Measurements from ENCODE around the gene SH2D1B. TPM values are rescaled to one million over a fixed set of nuclear protein-coding genes. Genes with fewer than 3 reads are reported as not detected.

Gene SH2D1B
- total RNA-seq, 2 donors from 2014 or later: not detected

- no peak for DNase-seq
- H3K4me1 ChIP-seq (ENCODE audit: control insufficient read depth, insufficient read depth, low read length): peaks cover 7% of the 10 kb centered on the region
- H3K4me3 ChIP-seq (ENCODE audit: low read length): no peak overlapping the region
- TF ChIP-seq CTCF (conservative IDR thresholded peaks at IDR 0.05): no peak
- H3K9me3 ChIP-seq (ENCODE audit: control insufficient read depth, low read length): no peaks in the 10 kb centered on the region
- Mint-ChIP-seq H3K27ac (no peak overlapping the region), H3K9me3 (no peaks in the 10 kb centered on the region), H3K4me3 (no peak overlapping the region), H3K36me3 (ENCODE audit: low read depth) (no peaks in the 10 kb centered on the region), H3K4me1 (peaks cover 12% of the 10 kb centered on the region), H3K27me3 (ENCODE audit: insufficient read depth) (peaks cover 13% of the 10 kb centered on the region)
- 69 to 97% methylated on average over 2 to 4 of the region's 4 CpGs for WGBS, 2 experiments (ENCODE audit: insufficient coverage in 1 of 2, insufficient read length in 1 of 2)
- no peak overlapping the region for H3K9ac ChIP-seq (ENCODE audit: extremely low read depth, low read length, poor library complexity, severe bottlenecking)
- H3K27ac ChIP-seq (ENCODE audit: low read depth, low read length): no peak overlapping the region
- H3K27me3 ChIP-seq (ENCODE audit: control insufficient read depth, insufficient read depth, low read length, poor library complexity, severe bottlenecking): peaks cover 11% of the 10 kb centered on the region
- no peaks in the 10 kb centered on the region for H3K36me3 ChIP-seq (ENCODE audit: control insufficient read depth, insufficient read depth, low read length)
Measured at GRCh38 chr1:162368451-162368850, 43.5 kb downstream of the SH2D1B start.

GRCh38 chr1:162367772-162368171 is 44.2 kb downstream of the SH2D1B start:
- no peaks in the 10 kb centered on the region for H3K9me3 ChIP-seq (ENCODE audit: control insufficient read depth, low read length)
- no peak overlapping the region for H3K9ac ChIP-seq (ENCODE audit: extremely low read depth, low read length, poor library complexity, severe bottlenecking)
- peaks cover 13% of the 10 kb centered on the region for H3K27me3 Mint-ChIP-seq (ENCODE audit: insufficient read depth)
- H3K27me3 ChIP-seq (ENCODE audit: control insufficient read depth, insufficient read depth, low read length, poor library complexity, severe bottlenecking): peaks cover 11% of the 10 kb centered on the region
- H3K36me3 ChIP-seq (ENCODE audit: control insufficient read depth, insufficient read depth, low read length): no peaks in the 10 kb centered on the region
- H3K4me3 Mint-ChIP-seq: no peak overlapping the region
- H3K27ac ChIP-seq (ENCODE audit: low read depth, low read length): no peak overlapping the region
- H3K27ac Mint-ChIP-seq: peak overlapping the region; percentile 40
- peaks cover 4% of the 10 kb centered on the region for H3K4me1 ChIP-seq (ENCODE audit: control insufficient read depth, insufficient read depth, low read length)
- DNase-seq: no peak
- TF ChIP-seq CTCF (conservative IDR thresholded peaks at IDR 0.05): no peak
- H3K9me3 Mint-ChIP-seq: no peaks in the 10 kb centered on the region
- no peaks in the 10 kb centered on the region for H3K36me3 Mint-ChIP-seq (ENCODE audit: low read depth)
- WGBS, 2 experiments (ENCODE audit: insufficient coverage in 1 of 2, insufficient read length in 1 of 2): 90 to 96% methylated on average over 8 to 10 of the region's 10 CpGs
- no peak overlapping the region for H3K4me3 ChIP-seq (ENCODE audit: low read length)
- H3K4me1 Mint-ChIP-seq: peaks cover 6% of the 10 kb centered on the region

GRCh38 chr1:162367073-162367472 is 44.9 kb downstream of the SH2D1B start:
- Mint-ChIP-seq H3K27ac (no peak overlapping the region), H3K4me3 (no peak overlapping the region), H3K4me1 (no peaks in the 10 kb centered on the region), H3K9me3 (no peaks in the 10 kb centered on the region), H3K36me3 (ENCODE audit: low read depth) (no peaks in the 10 kb centered on the region), H3K27me3 (ENCODE audit: insufficient read depth) (peaks cover 10% of the 10 kb centered on the region)
- peaks cover 8% of the 10 kb centered on the region for H3K27me3 ChIP-seq (ENCODE audit: control insufficient read depth, insufficient read depth, low read length, poor library complexity, severe bottlenecking)
- no peak overlapping the region for H3K9ac ChIP-seq (ENCODE audit: extremely low read depth, low read length, poor library complexity, severe bottlenecking)
- H3K27ac ChIP-seq (ENCODE audit: low read depth, low read length): no peak overlapping the region
- no peaks in the 10 kb centered on the region for H3K4me1 ChIP-seq (ENCODE audit: control insufficient read depth, insufficient read depth, low read length)
- no peaks in the 10 kb centered on the region for H3K36me3 ChIP-seq (ENCODE audit: control insufficient read depth, insufficient read depth, low read length)
- H3K4me3 ChIP-seq (ENCODE audit: low read length): no peak overlapping the region
- no peak for TF ChIP-seq CTCF (conservative IDR thresholded peaks at IDR 0.05)
- no peaks in the 10 kb centered on the region for H3K9me3 ChIP-seq (ENCODE audit: control insufficient read depth, low read length)
- WGBS, 2 experiments (ENCODE audit: insufficient coverage in 1 of 2, insufficient read length in 1 of 2): 94 to 96% methylated on average over 24 to 36 of the region's 36 CpGs
- no peak for DNase-seq
